T-helper 1 cell treated with Interleukin-12 subunit alpha and Interleukin-12 subunit beta and Interleukin-4 antibody, amounts not matched to agents 30 ng/mL and 1 ng/mL, for 36 hours (primary cell): ENCODE measurements around the gene MED13L. TPM values are rescaled to one million over a fixed set of nuclear protein-coding genes. Genes with fewer than 3 reads are reported as not detected.
"Not testable (repeated sequence)": the region's sequence is repeated elsewhere in the genome, so short reads cannot be mapped to it uniquely, and the experiment has no call there.

Experiments
- intact Hi-C: fragments of 100-400 bp; cut with micrococcal nuclease; formaldehyde crosslinking; loops from one replicate; pipeline ENCODE4 v1.15.1; 2024
- total RNA-seq: library from RNA; stranded (reverse); gene quantifications from 2 replicates; pipeline ENCODE4 v1.2.3, GENCODE V29; 2022

The MED13L gene
- total RNA-seq, 1 donor from 2014 or later = 92.7 TPM

DNA sequence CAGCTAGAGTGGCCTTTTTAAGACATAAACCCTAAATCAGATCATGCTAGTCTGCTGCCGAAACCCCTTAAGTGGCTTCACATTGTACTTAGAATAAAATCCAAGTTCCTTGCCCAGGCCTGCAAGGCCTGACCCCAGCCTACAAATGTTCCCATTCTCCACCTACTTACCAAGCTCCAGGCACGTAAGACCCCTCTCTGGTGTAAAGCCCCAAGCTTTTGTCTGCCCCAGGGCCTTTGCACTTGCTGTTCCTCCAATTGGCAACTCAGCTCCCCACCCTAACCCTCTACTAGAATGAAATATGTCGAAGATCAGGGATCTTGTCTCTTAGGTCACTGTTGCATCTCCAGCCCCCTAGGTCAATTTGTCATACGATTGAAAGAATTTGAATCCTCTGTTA, 27.1 kb upstream of the MED13L start:
- intact Hi-C loops = no loop called here

DNA sequence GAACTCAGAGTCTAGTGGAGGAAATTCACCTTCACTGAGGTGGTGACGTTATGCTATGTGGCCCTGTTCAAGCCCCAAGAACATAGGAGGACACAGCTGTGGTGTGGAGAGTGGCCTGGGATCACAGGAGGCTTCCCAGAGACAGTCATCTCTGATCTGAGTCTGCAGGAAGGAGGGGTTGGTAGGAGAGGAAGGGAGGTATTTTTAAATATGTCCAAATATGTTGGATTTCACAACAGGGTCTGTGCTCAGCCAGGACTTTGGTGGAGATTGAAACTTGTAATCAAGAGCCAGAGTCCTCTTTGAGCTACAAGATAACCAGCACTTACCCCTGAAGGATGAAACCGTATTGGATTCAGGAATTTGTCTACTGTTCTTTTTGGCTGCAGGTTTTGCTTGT, 26.4 kb upstream of the MED13L start:
- intact Hi-C loops = no loop called here

DNA sequence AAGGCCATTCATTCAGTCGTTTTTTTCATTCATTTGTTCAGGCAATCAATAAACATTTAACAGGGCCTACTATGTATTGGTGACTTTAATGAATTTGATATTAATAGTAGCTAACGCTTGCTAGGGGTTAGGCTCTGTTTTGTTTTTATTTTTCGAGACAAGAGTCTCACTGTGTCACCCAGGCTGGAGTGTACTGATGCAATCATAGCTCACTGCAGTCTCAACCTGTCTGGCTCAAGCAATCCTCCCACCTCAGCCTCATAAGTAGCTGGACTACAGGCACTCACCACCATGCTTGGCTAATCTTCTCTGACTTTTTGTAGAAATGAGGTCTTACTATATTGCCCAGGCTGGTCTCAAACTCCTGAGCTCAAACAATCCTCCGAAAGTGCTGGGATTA, 25.6 kb upstream of the MED13L start:
- intact Hi-C loops = no loop called here

DNA sequence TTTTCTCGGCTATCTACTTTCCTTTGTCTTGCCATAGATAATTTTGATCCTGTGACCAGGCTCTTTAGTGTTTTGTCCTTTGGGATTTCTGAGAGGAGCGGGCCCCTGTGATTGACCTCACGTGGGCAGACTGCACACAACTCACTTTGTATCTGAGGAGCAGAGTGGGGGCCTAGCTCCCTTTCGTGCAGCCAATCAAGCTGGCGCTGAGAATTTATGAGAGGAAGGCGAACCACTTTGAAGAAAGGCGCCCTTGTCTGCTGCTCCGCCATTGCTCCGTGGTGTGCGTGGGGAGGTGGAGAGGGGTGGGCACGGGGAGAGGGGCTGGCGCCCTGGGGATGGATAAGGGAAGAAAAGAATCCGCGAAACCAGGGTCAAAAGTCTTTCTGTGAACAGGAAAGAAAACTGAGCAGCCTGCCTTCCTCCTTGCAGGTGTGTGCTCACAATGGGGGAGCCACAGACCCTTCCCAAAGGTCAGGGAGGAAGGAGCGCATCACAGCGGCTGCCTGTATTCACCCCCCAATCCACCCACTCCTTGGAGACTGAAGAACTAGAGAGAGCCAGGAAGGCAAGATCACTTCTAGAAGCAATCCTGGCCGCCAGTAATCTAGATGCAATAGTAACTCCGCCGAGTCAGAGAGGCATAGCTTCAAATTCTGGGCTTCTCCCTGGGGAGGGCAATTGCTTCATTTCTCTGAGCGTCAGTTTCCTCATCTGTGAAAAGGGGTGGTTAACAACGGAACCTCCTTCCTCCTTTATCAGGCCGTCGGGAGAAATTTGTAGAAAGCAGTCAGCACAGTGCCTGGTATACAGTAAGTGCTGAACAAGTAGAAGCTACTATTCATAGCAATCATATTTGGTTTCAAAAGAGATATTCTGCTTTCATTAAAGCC, 24.9 kb upstream of the MED13L start:
- intact Hi-C loops = no loop called here

DNA sequence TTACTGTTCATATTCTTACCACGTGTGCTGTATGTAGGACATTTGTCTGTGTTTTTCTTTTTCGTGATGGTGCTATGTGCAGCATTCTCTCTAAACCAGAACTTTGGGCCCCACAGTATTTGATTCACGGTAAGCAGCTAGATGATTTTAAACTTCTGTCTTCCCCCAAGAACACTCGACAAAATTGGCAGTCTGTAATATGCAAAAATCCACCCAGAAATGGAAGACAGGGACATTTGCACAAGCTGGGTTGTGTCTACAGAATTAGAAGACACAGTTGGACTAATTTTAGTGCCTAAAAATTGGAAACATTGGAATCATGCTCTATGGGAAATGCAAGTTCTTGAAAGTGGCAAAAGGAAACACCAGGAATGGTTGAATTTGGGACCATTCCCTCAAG, 24.1 kb upstream of the MED13L start:
- intact Hi-C loops = no loop called here

DNA sequence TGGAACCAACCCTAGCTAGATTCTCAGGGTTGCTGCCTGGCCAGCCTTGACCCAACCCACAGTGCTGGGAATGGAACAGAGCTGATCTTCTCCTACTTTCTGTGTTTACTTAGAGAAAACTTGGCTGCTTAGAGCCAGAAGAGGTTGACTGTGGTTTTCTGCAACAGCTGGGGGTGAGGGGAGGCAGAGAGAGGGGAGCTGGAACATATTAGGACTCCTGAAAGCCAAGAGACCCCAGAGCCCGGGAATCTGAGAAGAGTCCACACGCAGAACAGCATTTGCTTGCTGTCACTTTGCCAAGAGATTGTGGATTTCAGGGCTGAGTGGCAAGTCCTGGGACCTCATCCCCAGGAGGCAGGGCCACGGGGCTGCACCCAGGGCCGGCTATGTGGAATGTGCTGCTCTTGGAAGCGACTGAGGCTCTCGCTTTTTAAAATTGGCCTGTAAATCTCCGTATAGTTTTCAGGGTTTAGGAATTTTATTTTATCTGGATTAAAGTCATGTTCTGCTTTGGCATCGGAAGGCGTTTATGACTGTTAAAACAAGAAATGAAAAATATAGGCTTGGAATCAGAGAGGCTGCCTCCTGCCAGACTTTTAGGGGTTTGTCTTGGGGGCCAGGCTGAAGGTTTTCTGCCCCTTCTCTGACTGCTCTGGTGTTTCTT, 22.3 kb upstream of the MED13L start:
- intact Hi-C loops = no loop called here

DNA sequence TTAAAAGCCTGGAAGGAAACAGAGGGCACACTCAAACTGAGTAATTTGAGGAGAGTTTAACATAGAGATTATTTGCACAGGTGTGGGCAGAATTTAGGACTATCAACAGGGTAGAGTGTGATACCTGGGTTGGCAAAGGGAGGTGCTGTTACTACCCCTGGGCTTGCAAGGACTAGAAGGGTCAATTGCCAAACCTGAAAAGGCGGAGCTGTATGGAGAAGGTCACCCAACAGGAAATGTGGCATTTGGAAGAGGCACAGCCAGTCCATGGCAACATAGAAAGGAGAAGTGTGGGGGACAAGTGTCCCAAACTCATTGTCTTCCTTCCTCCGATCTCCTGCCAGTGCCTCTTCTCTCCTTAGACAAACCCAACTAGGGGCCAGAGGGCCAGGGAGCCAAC, 21.6 kb upstream of the MED13L start:
- intact Hi-C loops = no loop called here

DNA sequence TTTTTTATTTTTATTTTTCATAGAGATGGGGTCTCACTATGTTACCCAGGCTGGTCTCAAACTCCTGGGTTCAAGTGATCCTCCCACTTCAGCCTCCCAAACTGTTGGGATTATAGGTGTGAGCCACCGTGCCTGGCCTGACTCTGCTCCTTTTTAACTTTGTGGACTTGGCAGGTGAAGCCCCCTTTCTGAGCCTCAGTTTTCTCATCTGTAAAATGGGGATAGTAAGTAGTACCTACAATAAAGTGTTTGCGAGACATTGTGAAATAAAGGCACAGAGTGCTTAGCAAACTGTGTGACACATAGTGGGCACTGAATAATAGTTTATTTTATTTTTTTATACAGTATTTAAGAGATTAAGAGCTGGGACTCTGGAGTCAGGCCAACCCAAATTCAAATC, 21.1 kb upstream of the MED13L start:
- intact Hi-C loops = no loop called here

DNA sequence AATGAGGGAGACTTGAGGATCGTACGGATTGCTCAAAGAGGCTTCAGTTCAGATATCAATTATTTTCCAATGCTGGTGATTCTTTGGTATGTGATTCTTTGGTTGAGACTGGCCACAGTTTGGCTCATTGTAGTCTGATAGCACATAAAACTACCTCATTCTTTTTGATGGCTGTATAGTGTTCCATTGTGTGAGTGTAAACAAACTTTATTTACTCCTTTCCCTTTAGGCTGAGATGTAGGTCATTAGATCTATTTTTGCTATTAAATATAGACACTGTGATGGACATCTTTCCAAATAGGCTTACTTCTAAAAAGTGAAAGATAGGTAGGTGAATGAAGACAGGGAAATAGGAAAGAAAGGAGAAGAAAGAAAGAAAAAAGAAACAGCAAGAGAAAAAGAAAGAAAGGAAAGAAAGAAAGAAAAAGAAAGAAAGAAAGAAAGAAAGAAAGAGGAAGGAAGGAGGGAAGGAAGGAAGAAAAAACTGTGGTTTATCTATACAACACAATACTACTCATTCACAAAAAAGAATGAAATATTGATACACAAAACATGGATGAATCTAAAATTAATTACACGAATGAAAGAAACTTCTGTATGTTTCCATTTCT, 19.8 kb upstream of the MED13L start:
- intact Hi-C loops = no loop called here

DNA sequence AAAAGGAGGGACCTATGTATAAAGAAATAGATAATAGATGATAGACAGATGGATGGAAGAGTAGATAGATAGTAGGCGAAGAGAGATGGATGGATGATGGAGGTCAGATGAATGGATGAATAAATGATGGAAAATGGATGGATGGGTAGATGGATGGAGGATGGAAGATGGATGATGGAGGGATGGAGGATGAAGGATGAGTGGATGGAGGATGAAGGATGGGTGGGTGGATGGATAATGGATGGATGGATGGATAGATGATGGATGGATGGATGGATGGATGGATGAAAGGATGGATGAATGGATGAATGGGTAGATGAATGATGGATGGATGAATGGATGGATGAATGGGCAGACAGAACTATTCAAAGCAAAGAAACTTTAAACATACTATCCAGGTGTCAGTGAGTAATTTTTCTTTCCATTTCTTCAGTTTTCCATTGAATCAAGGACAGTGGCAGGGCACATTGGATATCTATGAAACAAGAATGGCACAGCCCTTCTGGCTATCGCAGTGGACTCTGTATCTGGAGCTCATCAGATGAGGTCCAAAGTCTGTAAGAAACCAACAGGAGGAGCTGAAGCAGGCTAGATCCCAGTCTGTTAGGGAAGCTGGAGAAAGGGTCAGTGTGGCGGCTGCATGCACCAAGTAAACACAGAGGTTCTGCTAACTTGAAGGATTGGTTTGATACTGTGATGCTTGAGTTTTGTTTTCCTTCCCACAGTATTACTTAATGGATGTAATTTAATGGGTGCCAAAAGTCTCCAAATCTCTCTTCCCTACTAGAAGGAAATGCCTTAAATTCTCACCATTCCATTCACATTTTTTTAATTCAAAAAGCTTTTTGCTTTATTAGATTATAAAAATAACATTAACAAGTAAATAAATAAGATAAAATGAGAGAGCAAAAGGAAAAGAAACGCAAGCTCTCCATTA, 18.1 kb upstream of the MED13L start:
- intact Hi-C loops = no loop called here

DNA sequence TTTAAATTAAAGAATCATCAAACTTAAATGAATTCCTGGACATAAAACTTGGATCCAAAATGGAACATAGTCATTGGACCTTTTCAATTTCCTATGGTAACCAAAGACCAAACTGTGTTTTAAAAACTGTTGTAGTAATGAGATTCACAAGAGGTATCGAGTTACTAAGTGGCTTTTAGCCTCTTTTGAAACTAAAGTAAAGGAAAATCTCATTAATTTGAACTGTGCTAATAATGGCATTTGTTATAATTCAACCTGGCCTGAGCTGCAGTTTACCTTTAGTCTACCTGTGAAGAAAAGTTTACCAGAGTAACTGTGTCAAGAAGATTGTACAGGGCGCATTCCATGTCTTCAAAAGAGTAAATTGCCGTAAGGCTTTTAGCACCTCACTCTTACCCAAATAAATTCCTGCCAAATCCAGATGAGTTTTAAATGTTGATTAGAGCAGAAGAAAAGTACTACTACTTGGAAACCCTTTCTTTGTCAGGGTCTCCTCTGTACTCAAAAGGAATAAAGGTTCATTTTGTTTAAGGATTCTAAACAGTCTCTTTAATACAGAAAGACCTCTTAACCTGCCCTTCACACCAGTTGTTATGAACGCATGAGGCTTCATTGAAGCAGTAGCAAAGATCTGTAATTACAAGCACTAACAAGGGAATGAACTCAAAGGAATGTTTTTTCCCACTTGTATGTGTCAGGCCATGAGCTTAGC, 17.1 kb upstream of the MED13L start:
- intact Hi-C loops = no loop called here

DNA sequence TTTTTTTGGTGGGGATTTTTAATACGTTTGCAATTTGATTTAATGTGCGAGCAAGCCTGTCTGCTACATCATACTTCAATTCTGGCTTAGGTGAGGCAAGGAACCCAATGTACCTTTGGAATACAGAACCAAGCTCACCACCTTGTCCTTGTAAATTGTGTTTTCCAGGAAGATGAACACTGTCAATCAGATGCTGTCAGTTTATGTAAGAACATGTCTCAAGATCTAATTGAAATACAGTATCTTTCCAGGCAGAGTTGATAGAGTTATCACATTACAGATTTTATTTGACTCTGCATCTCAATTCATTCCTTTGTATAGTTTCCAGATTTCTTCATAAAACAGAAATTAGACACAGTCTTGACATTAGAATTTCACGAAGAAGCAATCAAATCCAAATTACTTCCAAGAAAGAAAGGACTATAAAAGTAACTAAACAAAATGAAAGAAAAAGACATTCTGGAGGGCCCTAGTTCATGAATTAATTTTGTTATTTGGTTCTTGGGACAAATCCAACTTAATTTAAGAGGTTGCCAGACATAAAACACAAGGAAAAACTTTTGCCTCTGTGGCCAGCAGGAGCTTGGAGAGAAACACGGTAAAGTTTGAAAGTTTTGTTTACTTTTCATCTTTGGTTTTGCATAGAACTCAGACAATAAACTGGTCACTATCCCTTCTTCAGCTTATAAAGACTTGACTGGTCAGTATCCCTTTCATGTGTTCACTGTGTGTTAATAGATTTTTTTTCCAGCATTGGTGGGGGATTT, 16.4 kb upstream of the MED13L start:
- intact Hi-C loops = no loop called here

DNA sequence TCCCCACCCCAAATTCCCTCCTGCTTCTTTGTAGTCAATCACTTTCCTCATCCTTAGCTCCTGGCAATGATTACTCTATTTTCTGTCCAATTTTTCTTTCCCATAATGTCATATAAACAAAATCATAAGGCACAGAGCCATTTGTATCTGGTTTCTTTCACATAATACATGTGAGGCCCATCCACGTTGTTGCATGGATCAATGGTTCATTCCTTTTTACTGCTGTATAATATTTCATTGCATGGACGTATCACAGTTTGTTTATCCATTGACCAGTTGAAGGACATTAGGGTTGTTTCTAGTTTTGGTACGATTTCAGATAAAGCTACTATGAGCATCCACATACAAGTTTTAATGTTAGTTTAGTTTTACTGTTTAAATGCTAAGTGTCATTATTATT, 13.7 kb upstream of the MED13L start:
- intact Hi-C loops = no loop called here

DNA sequence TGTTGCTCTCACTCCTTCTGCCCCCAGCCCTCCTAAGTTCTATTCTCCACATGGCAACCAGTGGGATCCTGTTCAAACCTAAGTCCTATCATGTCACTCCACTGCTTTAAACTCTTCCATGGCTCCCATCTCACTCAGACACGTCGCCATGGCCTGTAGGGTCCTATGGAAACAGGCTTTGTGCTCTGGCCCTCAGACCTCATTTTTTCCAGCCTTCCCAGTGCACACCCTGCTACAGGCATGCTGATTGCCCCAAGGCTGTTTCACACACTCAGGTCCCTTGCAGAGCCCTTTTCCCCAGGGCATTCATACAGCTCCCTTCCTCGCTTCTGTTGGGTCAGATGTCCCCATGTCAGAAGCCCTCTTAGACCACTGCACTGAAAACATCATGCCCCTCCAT, 11.2 kb upstream of the MED13L start:
- intact Hi-C loops = no loop called here

DNA sequence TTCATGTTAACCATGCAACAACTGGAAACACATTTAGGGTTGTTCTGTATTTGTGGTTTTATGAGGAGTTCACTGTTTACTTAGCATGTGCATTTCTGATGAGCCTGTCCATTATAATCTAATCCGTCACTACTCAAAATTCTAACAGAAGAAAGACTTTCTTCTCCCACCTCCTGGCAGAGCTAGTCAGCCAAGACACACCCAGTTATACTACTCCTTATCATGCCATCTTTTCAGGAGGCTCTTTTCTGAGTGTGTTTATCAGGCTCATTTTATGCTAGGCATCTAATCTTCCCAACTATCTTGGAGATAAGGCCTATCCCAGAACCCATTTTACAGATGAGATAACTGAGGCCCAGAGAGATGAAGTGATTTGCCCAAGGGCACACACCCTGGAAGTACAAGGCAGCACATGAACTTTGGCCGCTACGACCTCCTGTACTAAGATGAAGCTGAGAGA, 10.4 kb upstream of the MED13L start:
- intact Hi-C loops = no loop called here

DNA sequence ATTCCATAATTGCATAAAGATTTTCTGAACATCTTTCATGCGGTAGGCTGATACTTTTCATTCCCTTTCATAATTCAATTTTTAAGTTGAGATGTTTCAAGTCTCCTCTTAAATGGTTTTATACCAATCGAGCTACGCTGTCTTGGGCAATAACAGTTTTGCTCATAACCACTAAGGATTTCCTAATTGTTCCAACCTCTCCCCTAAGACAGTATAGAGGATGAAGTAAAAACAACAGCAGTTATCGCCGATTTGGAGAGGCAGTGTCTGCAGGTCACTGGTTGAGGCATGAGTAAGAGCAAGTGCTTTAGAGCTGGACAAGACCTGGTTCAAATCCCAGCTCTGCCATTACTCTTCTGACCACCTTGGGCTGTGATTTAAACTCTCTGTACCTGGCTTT, 6.9 kb upstream of the MED13L start:
- intact Hi-C loops = no loop called here

DNA sequence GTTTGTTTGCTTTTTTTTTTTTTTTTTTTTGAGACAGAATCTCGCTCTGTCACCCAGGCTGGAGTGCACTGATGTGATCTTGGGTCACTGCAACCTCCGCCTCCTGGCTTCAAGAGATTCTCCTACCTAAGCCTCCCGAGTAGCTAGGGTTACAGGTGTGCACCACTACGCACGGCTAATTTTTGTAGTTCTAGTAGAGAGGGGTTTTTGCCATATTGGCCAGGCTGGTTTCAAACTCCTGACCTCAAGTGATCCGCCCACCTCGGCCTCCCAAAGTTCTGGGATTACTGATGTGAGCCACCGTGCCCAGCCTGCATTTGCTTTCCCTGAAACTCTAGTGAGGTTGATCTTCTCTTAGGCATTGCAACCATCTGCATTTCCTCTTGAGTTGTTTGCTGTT, 6.4 kb upstream of the MED13L start:
- intact Hi-C loops = not testable (repeated sequence)

DNA sequence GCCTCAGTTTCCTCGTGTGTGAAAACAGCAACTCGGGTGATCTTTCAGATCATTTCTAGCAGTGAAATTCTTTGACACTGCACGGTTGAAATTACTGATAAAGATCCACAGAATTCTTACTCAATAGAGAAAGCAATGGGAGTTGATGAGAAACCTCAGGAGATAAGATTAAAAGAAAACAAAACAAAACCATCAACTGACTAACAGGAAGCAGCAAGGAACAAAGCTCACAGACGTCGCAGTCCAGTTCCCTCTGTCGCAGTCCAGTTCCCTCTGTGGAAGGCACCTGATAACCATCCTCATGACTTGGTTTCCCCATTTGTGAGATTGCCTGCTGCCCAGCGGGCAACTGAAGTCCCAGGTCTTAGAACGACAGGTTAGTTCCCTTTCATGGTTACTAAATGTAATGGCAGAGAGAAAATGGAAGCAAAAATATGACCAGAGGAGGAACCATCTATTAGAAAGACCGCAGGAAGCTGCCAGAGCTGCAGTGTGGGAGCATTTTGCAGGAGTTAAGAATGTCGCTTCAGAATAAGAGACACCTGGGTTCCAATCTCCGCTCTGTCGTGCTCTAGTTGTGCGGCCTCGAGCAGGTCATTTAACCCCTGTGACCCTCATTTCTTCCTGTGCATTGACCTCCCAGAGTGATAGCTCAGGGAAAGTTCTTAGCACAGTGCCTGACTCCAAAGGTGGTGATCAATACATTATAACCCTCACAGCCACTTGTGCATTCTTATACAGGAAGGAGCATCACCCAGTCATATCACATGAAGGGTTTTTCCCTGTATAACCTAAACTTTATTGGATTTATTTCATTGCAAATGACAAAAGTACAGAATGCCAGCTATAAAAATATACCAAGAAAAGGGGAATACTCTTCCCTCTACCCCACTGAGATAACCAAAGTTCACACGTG, 5.1 kb upstream of the MED13L start:
- intact Hi-C loops = no loop called here
